HG03432 (cell line): ENCODE results near the gene ANO2.
"Not testable (repeated sequence)": the region's sequence is repeated elsewhere in the genome, so short reads cannot be mapped to it uniquely, and the experiment has no call there.

Source experiments
- ATAC-seq: cut with Tn5 transposase; IDR thresholded peaks from one replicate; pipeline ENCODE4 v1.9.1; 2021; ENCODE audit warnings: mild to moderate bottlenecking, moderate library complexity; ENCODE audit not compliant: unreplicated experiment

The ANO2 gene

DNA sequence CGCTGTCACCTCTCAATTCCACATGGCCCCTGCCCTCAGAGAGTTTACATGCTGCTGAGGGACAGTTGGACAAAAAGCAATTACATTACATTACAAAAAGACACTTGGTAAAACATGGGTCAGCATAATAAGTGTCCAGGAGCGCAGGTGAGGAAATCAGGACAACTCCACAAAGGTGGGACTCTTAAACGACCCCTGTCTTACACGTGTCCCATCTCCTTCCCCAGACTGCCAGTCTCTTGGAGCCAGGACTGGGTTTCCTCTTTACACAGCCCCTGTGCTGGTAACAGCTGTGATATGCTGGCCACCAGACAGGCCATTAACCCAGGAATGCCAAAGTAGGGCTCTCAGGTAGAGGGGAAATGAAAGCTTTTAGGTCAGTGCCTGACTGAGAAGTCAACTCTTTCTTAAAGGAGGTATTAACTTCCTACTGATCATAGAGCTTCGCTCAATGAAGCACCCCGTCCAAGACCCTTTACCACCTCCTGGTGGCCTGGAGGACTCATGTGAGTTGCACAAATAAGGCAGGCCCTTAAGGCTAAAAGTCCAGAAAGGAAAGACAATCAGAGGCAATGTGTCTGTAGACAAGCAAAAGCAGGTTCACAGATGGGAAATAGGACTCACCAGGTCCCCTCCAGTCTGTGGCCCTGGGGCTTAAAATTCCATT, 55.5 kb downstream of the ANO2 start:
- ATAC-seq = no peak

DNA sequence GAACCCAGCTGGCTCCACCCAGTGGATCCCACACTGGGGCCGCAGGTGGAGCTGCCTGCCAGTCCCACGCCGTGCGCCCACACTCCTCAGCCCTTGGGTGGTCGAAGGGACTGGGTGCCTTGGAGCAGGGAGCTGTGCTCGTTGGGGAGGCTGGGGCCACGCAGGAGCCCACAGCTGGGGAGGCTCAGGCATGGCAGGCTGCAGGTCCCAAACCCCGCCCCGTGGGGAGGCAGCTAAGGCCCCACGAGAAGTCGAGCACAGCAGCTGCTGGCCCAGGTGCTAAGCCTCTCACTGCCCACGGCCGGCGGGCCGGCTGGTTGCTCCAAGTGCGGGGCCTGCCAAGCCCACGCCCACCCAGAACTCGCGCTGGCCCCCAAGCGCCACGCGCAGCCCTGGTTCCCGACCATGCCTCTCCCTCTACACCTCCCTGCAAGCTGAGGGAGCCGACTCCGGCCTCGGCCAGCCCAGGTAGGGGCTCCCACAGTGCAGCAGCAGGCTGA, 56.2 kb downstream of the ANO2 start:
- no peak for ATAC-seq

DNA sequence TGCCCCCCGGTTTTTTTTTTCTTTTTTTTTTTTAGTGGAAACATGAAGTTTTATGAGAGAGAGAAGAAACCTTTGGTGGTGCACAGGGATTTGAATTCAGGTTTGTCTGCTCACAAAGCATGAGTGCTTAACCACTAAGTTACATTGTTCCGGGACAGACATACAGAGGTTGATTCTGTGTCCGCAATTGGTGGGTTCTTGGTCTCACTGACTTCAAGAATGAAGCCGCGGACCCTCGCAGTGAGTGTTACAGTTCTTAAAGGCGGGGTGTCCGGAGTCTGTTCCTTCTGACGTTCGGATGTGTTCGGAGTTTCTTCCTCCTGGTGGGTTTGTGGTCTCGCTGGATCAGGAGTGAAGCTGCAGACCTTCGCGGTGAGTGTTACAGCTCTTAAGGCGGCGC, 57.2 kb downstream of the ANO2 start:
- not testable (repeated sequence) for ATAC-seq

DNA sequence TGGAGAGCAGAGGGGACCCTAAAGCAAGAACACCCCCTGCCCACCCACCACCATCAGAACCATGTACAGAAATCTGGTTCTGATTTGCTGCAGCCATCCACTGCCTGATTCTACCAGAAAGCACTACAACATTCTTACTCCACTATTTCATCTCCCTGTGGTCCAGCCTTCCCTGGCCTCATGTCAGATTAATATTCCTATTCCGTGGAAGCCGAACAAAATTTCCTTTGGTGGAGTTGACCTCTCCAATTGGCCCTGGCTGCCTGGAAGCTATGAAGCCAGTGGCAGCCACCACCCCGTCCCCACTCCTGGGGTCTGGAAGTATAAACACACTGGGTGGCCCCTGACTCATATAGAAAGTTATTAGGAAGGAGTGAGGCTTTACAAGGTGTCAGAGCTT, 60.2 kb downstream of the ANO2 start:
- ATAC-seq = no peak

DNA sequence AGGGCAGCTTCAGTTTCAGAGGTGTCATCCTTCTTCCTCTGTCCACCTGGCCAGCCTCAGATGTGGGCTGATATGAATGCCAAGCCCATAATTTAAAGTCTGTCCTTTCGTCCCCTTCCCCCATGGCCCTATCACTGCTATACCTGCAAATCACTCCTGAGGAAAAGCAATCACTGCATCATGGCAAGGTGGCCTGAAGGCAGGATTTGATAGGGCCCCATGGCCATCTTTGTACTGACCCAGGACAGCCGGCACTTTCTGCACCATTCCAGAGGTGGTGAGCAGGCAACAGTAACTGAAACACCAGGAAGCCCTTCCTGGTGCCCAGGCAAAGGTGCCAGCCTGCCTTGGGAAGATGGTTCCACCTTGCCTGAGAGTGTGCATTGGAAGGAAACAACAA, 60.8 kb downstream of the ANO2 start:
- ATAC-seq = no peak

- ATAC-seq = no peak
Observed at GRCh38 chr12:5882511-5883190, 62.4 kb downstream of the ANO2 start.

GRCh38 chr12:5881666-5882065, 63.4 kb downstream of the ANO2 start:
- ATAC-seq = no peak

- ATAC-seq = no peak
Observed at GRCh38 chr12:5881101-5881606, 63.9 kb downstream of the ANO2 start.

GRCh38 chr12:5875851-5876250, 69.2 kb downstream of the ANO2 start:
- ATAC-seq = no peak

GRCh38 chr12:5874514-5874913, 70.5 kb downstream of the ANO2 start:
- no peak for ATAC-seq

DNA sequence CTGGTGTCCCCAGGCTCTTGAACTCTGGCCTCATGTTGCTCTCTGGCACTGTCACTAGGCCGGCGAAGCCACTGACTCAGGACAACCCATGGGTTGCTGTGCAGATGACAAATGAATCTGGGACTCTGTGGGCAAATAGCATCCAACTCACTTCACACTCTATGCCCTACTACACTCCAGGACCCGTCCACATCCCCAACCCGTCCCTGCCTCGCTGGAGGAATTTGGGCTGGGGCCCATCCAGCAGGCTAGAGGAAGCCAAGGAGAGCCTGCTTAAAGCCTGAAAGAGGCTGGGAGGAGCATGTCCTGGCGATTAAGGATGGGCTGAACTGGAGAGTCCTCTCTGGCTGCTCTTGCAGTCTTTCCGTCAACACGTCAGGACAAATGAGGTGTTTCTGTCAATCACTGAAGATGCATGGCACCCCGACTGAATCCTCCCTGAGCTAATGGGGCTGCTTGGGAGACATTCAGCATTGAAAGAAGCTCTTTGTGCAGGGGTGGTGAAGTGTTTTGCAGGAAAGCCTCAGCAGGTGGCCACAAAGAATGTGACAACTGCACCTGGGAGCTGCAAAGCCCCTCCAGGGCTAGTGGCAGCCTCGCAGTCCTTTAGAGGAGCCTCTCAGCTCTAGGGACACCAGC, 71.7 kb downstream of the ANO2 start:
- no peak for ATAC-seq

DNA sequence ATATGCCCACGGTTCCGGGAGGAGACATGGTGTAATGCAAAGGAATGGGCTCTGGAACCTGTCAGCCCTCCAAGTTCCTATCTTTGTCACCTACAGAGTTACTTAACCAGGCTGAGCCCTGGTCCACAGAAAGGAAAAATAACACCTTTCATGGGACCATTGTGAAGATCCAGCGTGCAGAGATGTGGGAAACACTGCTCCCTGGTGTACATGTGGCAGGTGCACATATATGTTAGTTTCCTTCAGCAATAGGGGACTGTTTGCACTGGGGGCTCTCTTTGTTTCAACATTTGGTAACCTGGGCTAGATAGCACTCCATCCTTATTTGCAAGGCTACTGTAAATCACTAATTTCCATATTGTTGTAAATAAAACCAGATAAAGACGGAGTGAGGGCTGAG, 72.3 kb downstream of the ANO2 start:
- no peak for ATAC-seq

DNA sequence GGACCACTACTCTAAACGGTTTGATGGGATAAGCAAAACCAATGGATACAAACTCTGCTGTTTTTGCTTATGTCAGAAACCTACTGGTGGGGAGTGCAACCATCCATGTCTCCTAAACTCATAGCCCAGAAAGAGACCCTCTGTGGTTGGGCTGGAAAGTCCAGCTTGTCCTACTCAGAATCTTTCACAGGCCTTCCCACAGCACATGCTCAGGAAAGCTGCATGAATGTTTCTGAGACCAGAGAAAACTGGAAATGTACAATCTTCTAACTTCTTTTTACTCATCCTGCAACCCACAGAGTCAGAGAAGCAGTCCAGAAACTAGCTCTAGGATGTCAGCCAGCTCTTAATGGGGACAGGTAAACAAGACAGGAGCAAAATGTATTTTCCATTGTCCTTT, 73.3 kb downstream of the ANO2 start:
- no peak for ATAC-seq

DNA sequence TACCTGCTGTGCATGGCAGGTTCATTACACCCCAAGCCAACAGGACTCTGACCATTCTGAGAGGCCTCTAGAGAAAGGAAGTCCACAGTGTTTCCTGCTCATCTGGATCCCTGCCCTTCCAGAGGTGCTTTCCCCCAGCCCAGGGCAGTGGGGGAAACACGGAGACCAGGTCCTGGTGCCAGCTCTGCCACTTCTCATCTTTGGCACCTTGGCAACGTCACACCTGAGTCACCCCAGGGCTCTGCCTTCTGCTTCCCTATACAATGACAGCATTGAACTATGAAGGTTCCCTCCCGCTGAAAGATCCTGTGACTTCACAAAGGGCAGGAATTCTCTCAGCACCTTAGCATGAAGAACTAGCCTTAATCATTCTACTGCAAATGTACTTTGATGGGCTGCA, 74.9 kb downstream of the ANO2 start:
- ATAC-seq = no peak

DNA sequence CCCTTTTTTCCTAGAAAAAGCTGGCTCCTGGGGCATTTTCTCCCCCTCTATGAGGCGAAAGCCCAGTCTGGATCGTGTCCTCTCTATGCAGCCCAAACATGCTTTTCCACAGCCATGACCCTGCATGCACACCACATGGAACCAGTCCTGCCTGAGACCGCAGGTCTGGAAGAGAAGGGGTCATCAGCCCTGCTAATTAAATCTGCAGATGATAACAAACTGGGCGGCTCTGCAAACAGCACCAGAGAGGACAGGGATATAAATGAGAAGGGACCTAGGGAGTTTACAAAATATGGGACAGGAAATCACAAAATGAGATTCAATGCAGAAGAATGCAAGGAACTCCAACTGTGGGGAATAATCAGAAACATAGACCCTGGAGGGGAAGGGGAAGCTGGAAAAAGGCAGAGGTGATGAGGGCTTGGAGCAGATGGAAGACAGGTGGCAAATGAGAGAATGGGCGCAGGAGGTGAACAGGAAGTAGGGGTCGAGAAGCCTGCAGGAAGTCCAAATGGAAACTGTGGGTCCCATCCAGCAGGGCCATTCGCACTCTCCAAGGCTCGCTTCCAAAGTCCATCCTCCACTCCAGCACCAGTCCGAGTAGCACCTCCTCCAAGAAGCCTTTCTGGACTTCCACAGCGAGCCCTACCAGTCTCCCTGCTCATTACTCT, 76.3 kb downstream of the ANO2 start:
- ATAC-seq = no peak

- ATAC-seq = no peak
Observed at GRCh38 chr12:5865397-5865796, 79.7 kb downstream of the ANO2 start.

GRCh38 chr12:5864972-5865371, 80.1 kb downstream of the ANO2 start:
- ATAC-seq = no peak

- ATAC-seq = no peak
Observed at GRCh38 chr12:5864301-5864700, 80.8 kb downstream of the ANO2 start.

DNA sequence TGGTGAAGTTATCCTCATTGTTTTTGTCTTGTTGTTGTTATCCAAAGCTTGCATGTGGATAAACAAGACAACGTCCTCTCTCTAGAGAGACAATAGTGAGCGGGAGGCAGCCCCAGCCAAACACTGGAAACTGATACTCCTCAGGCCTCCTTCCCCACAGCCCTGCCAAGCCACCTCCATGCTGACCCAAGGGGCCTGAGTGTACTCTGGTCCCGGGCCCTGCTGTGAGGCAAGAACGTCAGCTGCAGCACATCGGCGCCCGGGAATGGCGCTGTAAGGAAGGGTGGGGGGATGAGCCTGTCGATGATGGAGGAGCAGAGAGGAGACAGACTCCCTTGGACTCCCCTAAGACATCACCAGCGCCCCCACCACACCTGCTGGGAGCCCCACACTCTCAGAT, 83.6 kb downstream of the ANO2 start:
- no peak for ATAC-seq

- ATAC-seq = no peak
Observed at GRCh38 chr12:5856692-5857091, 88.4 kb downstream of the ANO2 start.

DNA sequence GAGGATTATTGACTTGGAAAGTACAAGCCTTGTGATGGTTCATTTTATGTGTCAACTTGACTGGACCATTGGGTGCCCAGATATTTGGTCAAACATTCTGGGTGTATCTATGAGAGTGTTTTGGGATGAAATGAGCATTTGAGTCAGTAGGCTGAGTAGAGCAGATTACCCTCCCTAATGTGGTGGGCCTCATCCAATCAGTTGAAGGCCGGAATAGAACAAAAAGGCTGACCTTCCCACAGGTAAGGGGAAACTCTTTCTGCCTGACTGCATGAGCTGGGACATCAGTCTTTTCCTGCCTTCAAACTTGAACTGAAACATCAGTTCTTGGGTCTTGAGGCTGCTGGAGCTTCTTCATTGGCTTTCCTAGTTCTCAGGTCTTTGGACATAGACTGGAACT, 98.1 kb downstream of the ANO2 start:
- ATAC-seq = no peak
